Hematopoietic multipotent progenitor cell treated with erythropoietin and hydrocortisone succinate and interleukin-3 and kit ligand, for 6 days (in vitro differentiated cells): ENCODE results near the gene ABAT.
"Not testable (repeated sequence)": the region's sequence is repeated elsewhere in the genome, so short reads cannot be mapped to it uniquely, and the experiment has no call there.

Experiments used
- DNase-seq: peaks from one replicate; pipeline ENCODE4 v3.0.0-alpha.2; 2015

Gene ABAT

GRCh38 chr16:8751481-8752311 is 77.3 kb downstream of the ABAT start:
- no peak for DNase-seq

- DNase-seq: peak; percentile 12
These were observed 78.3 kb downstream of the ABAT start for GRCh38 chr16:8752706-8753105.

DNA sequence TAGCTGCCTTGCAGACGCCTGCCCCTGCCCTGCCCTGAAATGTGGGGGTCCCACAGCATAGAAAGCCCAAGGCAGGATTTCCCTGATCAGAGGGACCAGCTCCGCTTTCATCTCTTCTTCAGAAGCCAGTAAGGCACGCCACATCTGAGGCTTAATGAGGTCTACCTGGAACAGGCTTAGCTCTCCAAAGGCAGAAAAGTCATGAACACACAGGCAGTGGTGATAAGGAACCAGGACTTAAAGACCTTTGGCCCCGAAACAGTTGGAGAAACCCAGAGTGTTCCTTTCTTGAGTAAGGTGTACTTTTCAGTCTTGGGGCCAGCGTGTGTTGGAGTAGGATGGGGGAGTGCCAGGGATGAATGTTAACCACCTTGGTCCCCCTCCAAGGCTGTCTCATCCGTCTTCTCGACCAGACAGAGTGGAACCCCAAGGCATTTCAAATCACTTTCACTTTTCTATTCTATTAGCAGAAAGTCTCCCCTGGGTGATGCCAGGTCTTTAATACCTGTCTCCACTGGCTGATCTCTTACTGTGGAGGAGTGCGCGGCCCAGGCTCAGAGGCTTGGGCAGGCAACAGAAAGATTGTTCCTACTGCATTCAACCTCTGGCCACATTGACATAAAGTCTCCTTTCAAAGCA is 79.1 kb downstream of the ABAT start:
- no peak for DNase-seq

DNA sequence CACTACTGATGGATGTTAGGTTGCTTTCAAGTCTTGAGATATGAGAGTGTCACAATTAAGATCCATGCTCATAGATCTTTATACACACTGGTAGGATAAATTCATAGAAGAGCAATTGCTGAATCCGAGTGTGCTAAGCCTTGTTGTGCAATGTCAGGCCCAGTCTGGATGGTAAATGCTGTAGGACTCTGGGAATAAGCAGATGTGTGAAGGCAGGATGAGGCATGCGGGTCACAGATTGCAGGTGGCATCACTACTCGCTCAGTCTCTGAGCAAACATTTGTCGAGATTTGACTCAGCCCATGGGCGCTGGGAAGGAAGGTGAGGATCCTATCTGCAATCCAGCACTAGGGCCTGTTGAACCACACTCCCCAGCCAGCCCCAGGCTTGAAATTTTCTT is 82.3 kb downstream of the ABAT start:
- DNase-seq: no peak

GRCh38 chr16:8758022-8758421 is 83.6 kb downstream of the ABAT start:
- DNase-seq: no peak

GRCh38 chr16:8760021-8760420 is 85.6 kb downstream of the ABAT start:
- DNase-seq: no peak

DNA sequence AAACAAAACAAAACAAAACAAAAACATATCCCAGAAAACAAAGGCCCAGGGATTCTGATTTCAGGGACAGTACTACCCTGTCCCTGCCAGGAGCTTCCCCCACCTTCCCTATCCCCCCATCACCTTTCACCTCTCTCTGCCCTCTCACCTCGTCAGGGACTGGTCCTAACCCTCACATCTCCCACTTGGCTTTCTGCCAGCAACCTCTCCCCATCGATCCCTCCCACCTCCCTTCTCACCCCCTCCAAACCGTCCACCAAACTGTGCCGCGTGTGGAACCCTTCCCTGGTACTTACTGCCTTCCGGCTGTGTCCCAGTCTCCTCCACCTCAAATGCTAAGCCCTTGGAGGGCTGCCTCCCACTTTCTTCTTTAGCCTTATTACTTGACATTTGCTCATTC is 86.7 kb downstream of the ABAT start:
- no peak for DNase-seq

DNA sequence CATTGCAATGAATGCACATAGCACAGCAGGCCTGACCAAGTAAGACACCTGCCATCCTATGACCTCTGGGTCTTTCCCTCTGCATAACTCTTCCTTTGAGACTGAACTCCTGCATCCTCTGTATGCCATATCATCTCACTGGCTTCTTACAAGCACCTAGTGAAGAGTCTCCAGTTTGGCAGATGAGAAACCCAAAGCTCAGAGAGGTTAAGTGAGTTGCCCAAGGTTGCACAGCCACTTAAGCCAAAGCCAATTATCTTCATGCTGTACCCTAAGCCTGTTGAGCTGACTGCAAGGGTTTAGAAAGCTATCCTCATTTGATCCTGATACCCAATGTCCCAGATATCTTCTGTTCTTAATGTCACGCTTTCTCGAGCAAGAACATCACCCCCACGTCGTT is 87.8 kb downstream of the ABAT start:
- DNase-seq: no peak

- no peak for DNase-seq
These were observed 88.7 kb downstream of the ABAT start for GRCh38 chr16:8763083-8763482.

- no peak for DNase-seq
These were observed 89.5 kb downstream of the ABAT start for GRCh38 chr16:8763899-8764298.

DNA sequence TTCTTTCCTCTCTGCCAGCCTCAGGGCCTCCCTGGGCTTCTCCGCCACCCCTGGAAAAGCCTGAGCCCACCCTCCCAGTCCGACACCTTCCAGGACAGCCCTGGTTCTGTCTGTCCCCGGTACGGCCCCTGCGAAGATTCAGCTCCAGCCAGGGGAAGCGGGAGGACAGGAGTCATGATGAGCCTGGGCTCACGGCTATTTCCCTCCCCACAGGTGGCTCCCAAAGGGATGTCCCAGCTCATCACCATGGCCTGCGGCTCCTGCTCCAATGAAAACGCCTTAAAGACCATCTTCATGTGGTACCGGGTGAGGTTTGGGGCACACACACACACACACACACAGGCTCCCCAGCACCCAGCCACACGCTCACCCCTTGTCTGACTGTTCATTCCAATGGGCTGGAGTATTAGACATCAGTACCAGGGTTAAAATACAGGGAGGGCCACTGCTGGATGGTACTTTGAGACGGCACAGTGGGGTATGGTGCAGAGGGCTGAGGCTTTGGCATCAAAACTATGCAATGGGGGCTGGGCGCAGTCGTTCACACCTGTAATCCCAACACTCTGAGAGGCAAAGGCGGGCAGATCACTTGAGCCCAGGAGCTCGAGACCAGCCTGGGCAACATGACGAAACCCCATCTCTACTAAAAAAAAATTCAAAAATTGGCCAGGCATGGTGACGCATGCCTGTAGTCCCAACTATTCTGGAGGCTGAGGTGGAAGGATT is 90.3 kb downstream of the ABAT start:
- DNase-seq: no peak

DNA sequence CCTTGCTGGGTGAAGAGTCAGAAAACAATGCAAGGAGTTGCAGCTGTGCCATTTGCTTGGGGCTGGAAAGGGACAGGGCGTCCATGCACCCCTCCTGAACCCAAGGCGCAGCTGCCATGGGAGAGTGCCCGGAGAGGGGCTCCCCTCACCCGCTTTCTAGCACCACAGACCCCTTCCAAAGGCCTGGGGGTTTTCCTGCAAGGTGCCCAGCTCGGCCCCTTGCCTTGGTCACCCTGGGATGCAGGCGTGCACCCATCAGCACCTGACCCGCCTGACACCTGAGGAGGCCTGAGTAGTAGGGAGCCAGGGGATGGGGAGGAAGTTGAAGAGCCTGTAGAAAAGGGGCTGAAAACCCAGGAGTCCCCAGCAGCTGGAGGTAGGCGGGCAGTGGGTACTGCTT is 92.8 kb downstream of the ABAT start:
- DNase-seq: no peak

- no peak for DNase-seq
These were observed 93.9 kb downstream of the ABAT start for GRCh38 chr16:8768283-8768682.

- no peak for DNase-seq
These were observed 94.3 kb downstream of the ABAT start for GRCh38 chr16:8768692-8769091.

DNA sequence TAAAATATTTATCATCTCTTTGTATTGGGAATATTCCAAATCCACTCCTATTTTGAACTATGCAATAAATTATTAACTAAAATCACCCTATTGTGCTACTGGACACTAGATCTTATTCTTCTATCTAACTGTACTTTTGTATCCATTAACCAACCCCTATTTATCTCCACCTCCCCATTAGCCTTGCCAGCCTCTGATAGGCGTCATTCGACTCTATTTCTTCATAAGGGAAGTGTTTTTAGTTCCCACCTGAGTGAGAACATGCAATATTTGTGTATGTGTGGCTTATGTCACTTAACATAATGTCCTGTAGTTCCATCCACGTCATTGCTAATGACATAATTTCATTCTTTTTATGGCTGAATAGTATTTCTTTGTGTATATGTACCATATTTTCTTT is 99.1 kb downstream of the ABAT start:
- DNase-seq: no peak

GRCh38 chr16:8774208-8774607 is 99.8 kb downstream of the ABAT start:
- DNase-seq: no peak

DNA sequence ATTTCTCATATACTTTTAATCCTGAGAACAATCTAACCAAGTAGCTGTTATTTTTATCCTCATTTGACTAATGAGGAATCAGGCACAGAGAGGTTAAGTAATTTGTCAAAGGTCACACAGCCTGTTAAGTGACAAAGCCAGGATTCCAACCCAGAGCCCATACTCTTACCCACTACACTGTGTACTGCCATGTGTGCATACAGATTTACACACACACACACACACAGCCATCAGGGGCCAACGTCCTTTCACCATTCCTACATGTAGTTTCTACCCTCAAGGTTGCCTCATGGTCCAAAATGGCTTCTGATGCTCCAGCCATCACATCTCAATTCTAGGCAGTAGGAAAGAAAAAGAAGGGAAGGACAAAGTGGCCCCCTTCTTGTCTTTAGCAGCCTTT is 100.9 kb downstream of the ABAT start:
- no peak for DNase-seq

- peak; percentile 55 for DNase-seq
These were observed 101.7 kb downstream of the ABAT start for GRCh38 chr16:8776129-8776584.

GRCh38 chr16:8777217-8777616 is 102.8 kb downstream of the ABAT start:
- DNase-seq: no peak

DNA sequence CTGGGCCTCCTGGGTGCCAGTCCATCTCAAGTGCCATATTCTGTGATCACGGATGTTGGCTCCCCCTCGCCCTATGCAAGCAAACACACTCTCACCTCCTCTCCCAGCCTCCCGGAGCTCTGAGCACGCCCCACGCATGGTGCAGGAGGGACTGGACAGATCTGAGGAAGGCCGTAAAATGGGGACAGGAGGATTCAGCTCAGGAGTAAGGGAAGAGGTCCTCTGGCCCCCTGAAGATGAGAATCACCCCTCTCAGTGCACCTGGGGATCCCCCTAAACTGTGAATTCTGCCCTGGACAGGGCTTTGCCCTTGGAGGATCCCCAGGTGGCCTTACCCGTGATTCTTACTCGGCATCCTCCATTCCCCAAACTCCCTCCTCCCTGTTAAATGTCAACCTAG is 107.4 kb downstream of the ABAT start:
- no peak for DNase-seq

DNA sequence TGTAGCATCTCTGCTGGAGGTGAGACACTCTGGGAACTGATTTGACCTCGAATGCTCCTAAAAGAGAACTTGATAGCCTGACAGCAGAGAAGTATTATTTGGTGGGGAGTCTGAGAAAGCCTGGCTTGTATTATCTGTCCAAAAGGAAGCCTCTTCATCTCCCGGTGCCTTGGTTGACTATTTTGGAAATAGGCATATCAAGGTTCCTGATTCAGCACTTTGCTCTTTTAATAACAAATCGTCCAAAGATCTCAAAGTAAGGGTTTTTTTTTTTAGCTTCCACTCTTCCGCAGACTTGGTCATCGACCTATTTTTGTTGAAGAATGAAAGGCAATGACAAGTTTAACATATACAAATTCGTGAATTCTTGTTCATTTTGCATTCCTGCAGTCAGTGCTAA is 108.3 kb downstream of the ABAT start:
- DNase-seq: no peak

GRCh38 chr16:8785408-8785807 is 111.0 kb downstream of the ABAT start:
- no peak for DNase-seq

DNA sequence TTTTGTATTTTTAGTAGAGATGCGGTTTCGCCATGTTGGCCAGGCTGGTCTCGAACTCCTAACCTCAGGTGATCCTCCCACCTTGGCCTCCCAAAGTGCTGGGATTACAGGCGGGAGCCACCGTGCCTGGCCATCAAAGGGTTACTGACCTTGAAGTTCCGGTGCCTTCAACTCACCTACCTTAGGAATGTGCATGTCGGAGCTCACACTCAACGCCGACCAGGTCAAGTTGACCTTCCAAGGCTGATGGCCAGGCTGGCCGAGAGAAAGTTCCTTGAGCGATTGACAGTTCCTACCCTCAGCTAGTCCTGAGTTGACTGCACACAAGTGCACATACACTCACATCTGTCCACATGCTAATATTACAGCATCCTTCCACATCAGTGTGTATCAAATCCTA is 111.9 kb downstream of the ABAT start:
- DNase-seq: not testable (repeated sequence)

DNA sequence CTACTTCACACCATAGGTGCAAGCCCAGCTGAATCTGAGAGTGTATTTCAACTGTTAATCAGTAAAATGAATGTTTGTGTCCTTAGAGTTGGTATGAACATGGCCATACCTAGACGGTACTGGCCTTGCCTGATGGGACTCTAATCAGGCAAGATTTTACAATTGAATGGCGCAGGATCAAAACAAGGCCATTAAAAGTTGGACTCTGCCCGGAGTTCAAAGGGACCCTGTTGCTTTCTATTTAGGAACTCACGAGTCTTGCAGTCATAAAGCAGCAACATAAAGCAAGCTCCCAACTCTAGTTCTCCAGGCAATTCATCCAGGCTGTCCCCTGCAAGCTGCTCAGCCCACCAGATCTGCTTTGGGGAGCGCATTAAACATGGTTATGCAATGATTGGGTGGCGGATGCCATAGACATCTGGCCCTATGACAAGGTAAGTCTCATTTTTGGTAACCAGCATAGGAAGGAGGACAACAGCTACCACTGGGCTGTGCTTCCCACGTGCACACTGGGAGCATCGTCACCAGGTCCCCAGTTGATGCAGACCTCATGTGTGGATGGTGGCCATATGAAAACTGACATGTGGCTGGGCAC is 114.3 kb downstream of the ABAT start:
- no peak for DNase-seq
